CD4-positive, alpha-beta T cell (primary cell): ENCODE data around the gene ATAD2B. TPM values are rescaled to one million over a fixed set of nuclear protein-coding genes. Genes with fewer than 3 reads are reported as not detected.

Experiments
- ATAC-seq: fragments of 200-7000 bp; cut with Tn5 transposase; one replicate; pipeline ENCODE4 v1.10.0; 2022; ENCODE audit warnings: mild to moderate bottlenecking; ENCODE audit not compliant: poor library complexity
- CTCF ChIA-PET: fragments of 350-600 bp; sonication (Branson Sonifier 250); formaldehyde crosslinking; loops from one replicate; lab custom pipeline; 2021; ENCODE audit warnings: antibody characterized with exemption, inconsistent platforms; lab: Charles Lee
- POLR2A ChIA-PET: fragments of 350-600 bp; sonication (Branson Sonifier 250); formaldehyde crosslinking; loops from one replicate; lab custom pipeline; 2021; ENCODE audit warnings: antibody characterized with exemption, inconsistent platforms; lab: Charles Lee
- DNase-seq, 14 experiments: peaks; one replicate each; pipeline ENCODE4 v3.0.0-alpha.2; 2013 to 2020; ENCODE audit warnings: mixed read lengths in 2 of 14
- H3K27ac ChIP-seq, 2 donors: one replicate each; pipeline versions ENCODE4 v1.5.1 to v1.7.0; 2013; ENCODE audit warnings: low read length in 2 of 2, low read depth in 1 of 2, mild to moderate bottlenecking in 1 of 2
- H3K27me3 ChIP-seq, 2 experiments: 1 replicate in 1 of 2; 2 replicates in 1 of 2; pipeline versions ENCODE4 v1.6.1 to v1.7.0; 2013; ENCODE audit warnings: low read length in 2 of 2, control low read depth in 1 of 2, mild to moderate bottlenecking in 1 of 2, moderate library complexity in 1 of 2; ENCODE audit not compliant: insufficient read depth in 2 of 2, control insufficient read depth in 1 of 2
- H3K36me3 ChIP-seq: one replicate; pipeline ENCODE4 v1.6.1; 2013; ENCODE audit warnings: low read length, control low read depth; ENCODE audit not compliant: insufficient read depth
- H3K4me1 ChIP-seq: one replicate; pipeline ENCODE4 v1.6.1; 2013; ENCODE audit warnings: low read length, control low read depth; ENCODE audit not compliant: insufficient read depth
- H3K4me3 ChIP-seq: one replicate; pipeline ENCODE4 v1.5.1; 2013; ENCODE audit warnings: mild to moderate bottlenecking, low read length, moderate library complexity
- H3K9me3 ChIP-seq, 2 experiments: 1 replicate in 1 of 2; 2 replicates in 1 of 2; pipeline versions ENCODE4 v1.6.1 to v1.7.0; 2013; ENCODE audit warnings: low read length in 2 of 2, mild to moderate bottlenecking in 2 of 2, control low read depth in 1 of 2, moderate library complexity in 1 of 2; ENCODE audit not compliant: control insufficient read depth in 1 of 2, insufficient read depth in 1 of 2
- H3K27ac Mint-ChIP-seq: one replicate; pipeline ENCODE4 v1.8.0; 2020; ENCODE audit warnings: mixed read lengths
- H3K27me3 Mint-ChIP-seq: one replicate; pipeline ENCODE4 v1.8.0; 2021; ENCODE audit warnings: mixed read lengths
- H3K36me3 Mint-ChIP-seq: one replicate; pipeline ENCODE4 v1.8.0; 2021; ENCODE audit warnings: low read depth, mixed read lengths
- H3K4me1 Mint-ChIP-seq: one replicate; pipeline ENCODE4 v1.8.0; 2021; ENCODE audit warnings: low read depth, mixed read lengths
- H3K4me3 Mint-ChIP-seq: one replicate; pipeline ENCODE4 v1.8.0; 2020; ENCODE audit warnings: mild to moderate bottlenecking, mixed read lengths
- H3K9me3 Mint-ChIP-seq: one replicate; pipeline ENCODE4 v1.8.0; 2020; ENCODE audit warnings: mixed read lengths
- CTCF ChIP-seq: fragments of 200-600 bp; IDR thresholded peaks from one replicate; pipeline ENCODE4 v1.8.0; 2022; ENCODE audit warnings: antibody characterized with exemption, mild to moderate bottlenecking
- intact Hi-C, 2 experiments: fragments of 100-400 bp; cut with DNase I in 1 of 2; cut with micrococcal nuclease in 1 of 2; formaldehyde crosslinking; loops; one replicate each; pipeline versions ENCODE4 v1.15.1 to v1.9.0; 2023 to 2025; cut with DNase I, micrococcal nuclease
- total RNA-seq, 174 experiments: library from RNA in 2 of 174; stranded (reverse) in 2 of 174; gene quantifications; one replicate each; pipeline ENCODE4 v1.2.3 and lab custom pipeline; 2021 to 2026

Gene ATAD2B
- total RNA-seq, 2 experiments from 2014 or later = 30.7 to 35.4 TPM

- H3K4me3 Mint-ChIP-seq = no peak overlapping the region
- H3K36me3 Mint-ChIP-seq = peaks cover 58% of the 10 kb centered on the region
- no peak overlapping the region for H3K27ac Mint-ChIP-seq
Observed at GRCh38 chr2:23809150-23809549, 117.8 kb downstream of the ATAD2B start.

GRCh38 chr2:23806665-23807249, 120.2 kb downstream of the ATAD2B start:
- ChIA-PET POLR2A (no interaction called here), CTCF (no interaction called here)
- ATAC-seq (no peak), DNase-seq (no peak)
- no peaks in the 10 kb centered on the region for H3K9me3 ChIP-seq
- intact Hi-C loops = no loop called here
- Mint-ChIP-seq H3K9me3 (no peaks in the 10 kb centered on the region), H3K36me3 (peaks cover 56% of the 10 kb centered on the region), H3K27me3 (no peaks in the 10 kb centered on the region), H3K4me1 (no peaks in the 10 kb centered on the region), H3K27ac (no peak overlapping the region), H3K4me3 (no peak overlapping the region)
- TF ChIP-seq CTCF = no peak
- H3K27ac ChIP-seq = no peak overlapping the region
- no peaks in the 10 kb centered on the region for H3K27me3 ChIP-seq
- no peak overlapping the region for H3K4me3 ChIP-seq
- H3K4me1 ChIP-seq = no peaks in the 10 kb centered on the region
- H3K36me3 ChIP-seq = peaks cover 19% of the 10 kb centered on the region

More at GRCh38 chr2:23809150-23809549, 117.8 kb downstream of the ATAD2B start:
- Histone ChIP-seq H3K27ac (no peak overlapping the region), H3K4me3 (no peak overlapping the region), H3K27me3 (no peaks in the 10 kb centered on the region), H3K36me3 (peaks cover 19% of the 10 kb centered on the region), H3K4me1 (no peaks in the 10 kb centered on the region), H3K9me3 (no peaks in the 10 kb centered on the region)
- ATAC-seq = no peak
- TF ChIP-seq CTCF = no peak
- Mint-ChIP-seq H3K9me3 (no peaks in the 10 kb centered on the region), H3K4me1 (no peaks in the 10 kb centered on the region), H3K27me3 (no peaks in the 10 kb centered on the region)
- ChIA-PET CTCF (no interaction called here), POLR2A (no interaction called here)
- intact Hi-C loops = no loop called here
- no peak for DNase-seq

- peaks cover 19% of the 10 kb centered on the region for H3K36me3 ChIP-seq
- no peak overlapping the region for H3K4me3 ChIP-seq
- ChIA-PET CTCF (no interaction called here), POLR2A (no interaction called here)
- no peaks in the 10 kb centered on the region for H3K9me3 ChIP-seq
- H3K4me1 ChIP-seq = no peaks in the 10 kb centered on the region
- H3K9me3 Mint-ChIP-seq = no peaks in the 10 kb centered on the region
- H3K27ac ChIP-seq = no peak overlapping the region
- no peak for TF ChIP-seq CTCF
- peaks cover 53% of the 10 kb centered on the region for H3K36me3 Mint-ChIP-seq
- no peaks in the 10 kb centered on the region for H3K4me1 Mint-ChIP-seq
- ATAC-seq (no peak), DNase-seq (no peak)
- intact Hi-C loops = no loop called here
- no peak overlapping the region for H3K4me3 Mint-ChIP-seq
- H3K27me3 Mint-ChIP-seq = no peaks in the 10 kb centered on the region
- no peak overlapping the region for H3K27ac Mint-ChIP-seq
- no peaks in the 10 kb centered on the region for H3K27me3 ChIP-seq
Observed at GRCh38 chr2:23806201-23806600, 120.7 kb downstream of the ATAD2B start.
